Suprapubic skin (tissue), 4 donors: ENCODE measurements around the gene ATP6AP1.

Experiments
- EP300 ChIP-seq: sonication (generic); formaldehyde crosslinking; IDR thresholded peaks from one replicate; pipeline ENCODE4 v1.6.1; 2017; ENCODE audit warnings: antibody characterized with exemption
- POLR2A ChIP-seq, 2 donors: fragments of 450-650 bp; IDR thresholded peaks; one replicate each; pipeline ENCODE4 v1.6.1; 2017; ENCODE audit warnings: antibody characterized with exemption in 2 of 2, mild to moderate bottlenecking in 2 of 2, moderate library complexity in 2 of 2
- POLR2AphosphoS5 ChIP-seq, 3 donors: sonication (generic); formaldehyde crosslinking; IDR thresholded peaks; one replicate each; pipeline ENCODE4 v1.6.1; 2017; ENCODE audit warnings: antibody characterized with exemption in 3 of 3
- TF ChIP-seq, protein P1 (sequence below), 2 donors: fragments of 200-600 bp in 1 of 2; fragments of 450-650 bp in 1 of 2; sonication (generic) in 1 of 2; IDR thresholded peaks; one replicate each; pipeline ENCODE4 v1.5.1; 2016 to 2019; ENCODE audit warnings: antibody characterized with exemption in 2 of 2, mild to moderate bottlenecking in 1 of 2, moderate library complexity in 1 of 2

GRCh38 chrX:154478728-154479622 is 50.5 kb downstream of the ATP6AP1 start, which contains the start of gene LAGE3:
- TF ChIP-seq, protein P1, sequence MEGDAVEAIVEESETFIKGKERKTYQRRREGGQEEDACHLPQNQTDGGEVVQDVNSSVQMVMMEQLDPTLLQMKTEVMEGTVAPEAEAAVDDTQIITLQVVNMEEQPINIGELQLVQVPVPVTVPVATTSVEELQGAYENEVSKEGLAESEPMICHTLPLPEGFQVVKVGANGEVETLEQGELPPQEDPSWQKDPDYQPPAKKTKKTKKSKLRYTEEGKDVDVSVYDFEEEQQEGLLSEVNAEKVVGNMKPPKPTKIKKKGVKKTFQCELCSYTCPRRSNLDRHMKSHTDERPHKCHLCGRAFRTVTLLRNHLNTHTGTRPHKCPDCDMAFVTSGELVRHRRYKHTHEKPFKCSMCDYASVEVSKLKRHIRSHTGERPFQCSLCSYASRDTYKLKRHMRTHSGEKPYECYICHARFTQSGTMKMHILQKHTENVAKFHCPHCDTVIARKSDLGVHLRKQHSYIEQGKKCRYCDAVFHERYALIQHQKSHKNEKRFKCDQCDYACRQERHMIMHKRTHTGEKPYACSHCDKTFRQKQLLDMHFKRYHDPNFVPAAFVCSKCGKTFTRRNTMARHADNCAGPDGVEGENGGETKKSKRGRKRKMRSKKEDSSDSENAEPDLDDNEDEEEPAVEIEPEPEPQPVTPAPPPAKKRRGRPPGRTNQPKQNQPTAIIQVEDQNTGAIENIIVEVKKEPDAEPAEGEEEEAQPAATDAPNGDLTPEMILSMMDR (IDR thresholded peaks at IDR 0.05), result no peak
- TF ChIP-seq POLR2A (IDR thresholded peaks at IDR 0.05) (peak in 1 of 2 donors; percentile 25), EP300 (no peak), POLR2AphosphoS5 (IDR thresholded peaks at IDR 0.05) (no peak)
